GM21717 (cell line): ENCODE measurements around the gene KMT2E.
A peak's percentile ranks its signal among the peaks of the same experiment; 100 is the strongest.

Experiments used
- ATAC-seq: cut with Tn5 transposase; IDR thresholded peaks from one replicate; pipeline ENCODE4 v1.9.1; 2021; ENCODE audit warnings: mild to moderate bottlenecking, moderate library complexity; ENCODE audit not compliant: unreplicated experiment

Gene KMT2E

GRCh38 chr7:105118612-105119600 is 104.9 kb downstream of the KMT2E start:
- ATAC-seq = no peak

DNA sequence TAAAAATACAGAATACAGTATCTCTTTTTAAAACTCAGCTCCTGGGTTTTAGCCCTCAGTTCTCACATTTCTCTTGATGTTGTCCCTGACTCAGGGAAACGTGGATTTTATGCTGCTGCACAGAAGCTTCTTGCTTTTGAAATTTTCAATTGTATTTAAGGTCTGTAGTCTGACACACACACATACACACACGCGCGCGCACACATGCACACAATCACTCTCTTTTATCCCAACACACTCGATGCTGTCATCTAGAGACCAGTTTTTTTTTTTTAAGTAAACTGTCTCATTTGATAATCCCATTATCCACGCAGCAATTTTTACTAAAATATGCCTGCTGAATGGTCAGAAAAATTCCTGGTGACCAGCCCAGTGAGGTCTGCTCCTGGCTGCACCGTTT is 108.6 kb downstream of the KMT2E start:
- no peak for ATAC-seq

DNA sequence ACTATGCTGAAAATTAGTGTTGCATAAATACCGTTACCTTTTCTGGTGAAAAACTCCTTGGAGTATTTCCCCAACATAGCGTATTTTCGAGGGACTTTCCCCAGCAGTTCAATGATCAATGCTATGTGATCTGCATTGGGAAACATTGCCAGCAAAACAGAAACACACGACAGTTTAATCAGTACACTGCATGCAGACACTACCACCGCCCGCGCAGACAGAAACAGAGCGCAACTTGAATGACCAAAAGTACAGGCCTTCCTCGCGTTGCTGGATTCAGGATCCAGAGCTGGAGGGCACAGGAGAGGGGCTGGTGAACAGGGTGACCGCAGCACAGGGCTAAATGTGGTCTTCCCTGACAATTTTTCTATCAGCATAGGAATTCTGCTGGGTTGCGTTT is 111.7 kb downstream of the KMT2E start:
- ATAC-seq = no peak

GRCh38 chr7:105126436-105126975 is 112.5 kb downstream of the KMT2E start:
- ATAC-seq = no peak

DNA sequence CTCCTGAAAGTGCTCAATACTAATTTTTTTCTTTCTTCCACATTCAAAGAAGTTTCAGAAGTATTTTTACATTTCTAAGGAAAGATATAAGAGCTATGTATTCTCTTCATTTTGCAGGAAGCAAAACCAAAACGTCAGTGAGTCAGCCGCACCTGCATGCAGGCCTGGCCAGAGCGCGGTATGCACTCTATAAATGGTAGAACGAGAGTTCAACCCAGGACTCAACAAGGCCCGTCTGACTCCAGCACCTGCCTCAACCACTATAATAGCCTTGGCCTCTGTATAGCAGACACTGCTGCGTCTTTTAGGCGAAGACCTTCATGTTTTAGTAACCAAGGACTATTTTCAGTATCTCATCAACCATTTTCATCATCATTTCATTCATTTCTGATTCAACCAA is 113.2 kb downstream of the KMT2E start:
- ATAC-seq = no peak

DNA sequence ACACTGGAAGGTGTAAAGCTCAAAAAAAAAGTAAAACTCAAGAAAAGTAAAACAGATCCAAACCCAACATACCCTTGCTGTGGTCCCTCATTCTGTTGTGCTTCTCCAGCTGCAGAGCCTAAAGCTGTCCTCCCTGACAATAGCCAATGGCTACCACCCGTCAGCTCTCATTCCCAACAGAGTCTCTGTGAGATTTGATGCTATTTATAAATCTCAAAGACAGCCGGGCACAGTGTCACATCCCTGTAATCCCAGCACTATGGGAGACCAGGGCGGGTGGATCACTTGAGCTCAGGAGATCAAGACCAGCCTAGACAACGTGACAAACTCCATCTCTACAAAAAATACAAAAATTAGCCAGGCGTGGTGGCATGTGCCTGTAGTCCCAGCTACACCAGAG is 116.0 kb downstream of the KMT2E start:
- no peak for ATAC-seq

GRCh38 chr7:105130580-105130979 is 116.6 kb downstream of the KMT2E start:
- ATAC-seq = no peak

DNA sequence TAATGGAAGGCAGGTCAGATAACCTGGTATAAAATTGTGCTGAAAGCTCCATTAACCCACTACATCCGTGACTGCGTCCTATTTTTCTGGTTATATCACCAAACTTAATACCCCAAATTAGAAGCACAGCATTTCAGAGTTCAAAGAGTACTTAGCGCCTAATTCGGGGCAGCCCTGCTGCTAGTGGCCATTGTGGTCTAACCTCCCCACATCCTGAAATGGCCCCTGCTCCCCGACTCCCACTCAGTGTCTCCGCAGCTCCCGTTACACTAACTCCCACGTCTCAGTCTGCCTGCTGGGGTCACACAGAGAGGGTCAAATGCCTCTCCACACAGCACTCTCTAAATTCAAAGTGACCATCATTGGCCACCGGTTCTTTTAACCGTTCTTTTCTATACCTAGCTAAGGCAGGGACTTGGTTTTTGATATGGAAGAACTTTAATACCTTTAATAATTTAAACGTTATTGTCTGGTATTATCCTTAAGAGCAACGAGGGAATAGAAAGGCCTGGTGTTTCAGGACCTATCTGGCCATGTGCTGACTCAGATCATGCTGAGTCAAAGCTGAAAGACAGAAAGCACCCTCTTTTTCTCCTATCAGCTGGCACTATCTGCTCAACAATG is 117.1 kb downstream of the KMT2E start:
- peak; percentile 75 for ATAC-seq

- ATAC-seq = no peak
These were observed 117.9 kb downstream of the KMT2E start for GRCh38 chr7:105131890-105132289.

DNA sequence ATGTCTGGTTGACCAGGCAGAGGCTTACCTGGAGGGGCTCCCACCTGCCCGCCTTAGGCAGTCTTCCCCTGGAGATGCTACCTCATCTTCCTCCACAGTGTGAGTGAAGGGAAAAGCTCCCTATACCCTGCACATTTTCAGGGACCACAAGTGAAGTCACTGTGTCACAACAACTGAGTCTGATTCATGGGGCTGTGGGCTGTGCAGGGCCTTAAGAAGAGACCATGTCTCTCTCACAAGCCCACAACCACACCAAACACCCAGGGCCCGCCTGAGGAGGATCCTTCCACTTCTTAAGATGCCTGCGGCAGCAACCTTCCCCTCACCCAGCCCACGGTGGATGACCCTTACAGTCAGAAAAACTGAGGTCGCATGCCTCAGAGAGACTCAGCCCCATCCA is 118.3 kb downstream of the KMT2E start:
- ATAC-seq = no peak

- ATAC-seq = no peak
These were observed 118.8 kb downstream of the KMT2E start for GRCh38 chr7:105132835-105133234.

DNA sequence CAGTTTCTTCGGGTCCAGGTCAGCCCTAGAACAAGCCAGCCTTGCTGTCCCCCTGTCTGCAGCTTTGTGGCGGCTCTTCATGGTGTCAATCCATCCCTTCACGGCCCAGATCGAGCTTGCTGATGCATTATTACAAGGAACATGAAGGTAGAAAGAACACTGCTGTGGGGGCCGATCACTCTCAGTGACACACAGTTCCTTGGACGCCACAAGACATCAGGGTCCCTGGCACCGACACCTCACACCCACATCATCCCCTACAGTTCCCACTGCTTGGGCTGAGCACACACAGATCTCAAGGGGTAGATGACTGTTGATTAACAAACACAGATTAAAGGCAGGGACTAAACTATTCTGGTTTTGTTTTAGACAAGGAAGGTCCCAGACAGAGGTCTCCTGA is 119.4 kb downstream of the KMT2E start:
- ATAC-seq = no peak

GRCh38 chr7:105133986-105134655 is 120.1 kb downstream of the KMT2E start:
- ATAC-seq = no peak

DNA sequence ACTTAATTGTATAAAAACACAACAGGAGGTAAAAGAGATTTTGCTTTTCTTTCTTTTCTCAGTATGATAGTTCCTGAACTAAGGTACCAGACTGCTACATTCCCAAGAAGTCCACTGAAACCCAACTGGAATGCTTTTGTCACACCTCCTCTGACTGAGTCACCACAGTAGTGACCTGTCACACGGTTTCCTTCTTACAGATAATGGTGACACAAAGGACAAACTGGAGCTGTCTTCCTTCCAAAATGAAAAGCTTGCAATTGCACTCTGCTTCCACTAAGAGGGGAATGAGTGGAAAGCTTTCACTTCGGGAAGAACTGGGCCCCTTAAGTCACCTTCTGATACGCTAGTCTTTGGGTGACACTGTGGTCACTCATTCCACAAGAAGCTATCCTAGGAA is 122.2 kb downstream of the KMT2E start:
- no peak for ATAC-seq

GRCh38 chr7:105137898-105138297 is 123.9 kb downstream of the KMT2E start:
- ATAC-seq = no peak

DNA sequence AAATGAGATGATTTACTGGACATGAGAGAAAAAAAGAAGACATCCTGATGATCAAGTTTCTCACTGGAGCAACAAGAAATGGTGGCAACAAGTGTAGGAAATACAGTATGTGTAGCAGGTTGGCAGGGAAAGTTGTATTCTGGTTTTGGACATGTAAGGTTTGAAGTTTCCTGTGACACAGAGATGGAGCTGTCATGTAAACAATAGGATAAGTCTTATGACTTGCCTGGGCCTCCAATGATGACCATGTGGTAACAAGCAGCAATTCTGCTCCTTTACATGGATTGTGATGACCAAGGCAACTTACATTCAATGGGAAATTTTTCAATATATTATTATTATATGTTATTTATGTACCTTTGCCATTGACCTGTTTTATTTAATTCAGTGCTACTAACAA is 125.4 kb downstream of the KMT2E start:
- ATAC-seq = no peak

DNA sequence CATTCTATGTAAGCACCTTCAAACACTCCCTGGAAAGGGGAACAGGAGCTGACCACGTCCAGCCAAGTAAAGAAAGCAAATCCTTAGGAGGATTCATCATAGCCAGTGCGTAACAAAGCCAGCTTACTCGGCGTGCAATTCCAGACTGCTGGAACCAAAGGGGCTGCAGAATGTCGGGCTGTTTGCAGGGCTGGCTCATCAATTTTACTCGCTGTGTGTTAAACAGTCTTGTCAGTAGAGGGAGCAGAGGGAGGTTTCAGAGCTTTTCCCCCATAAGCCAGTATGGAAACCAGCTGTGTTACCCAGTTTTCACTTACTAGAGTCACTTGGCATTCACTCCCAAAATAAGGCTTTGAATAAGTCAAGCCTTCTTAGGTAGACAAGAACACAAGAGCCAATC is 127.1 kb downstream of the KMT2E start:
- no peak for ATAC-seq

GRCh38 chr7:105149827-105150226 is 135.8 kb downstream of the KMT2E start:
- ATAC-seq = no peak

- ATAC-seq = no peak
These were observed 137.1 kb downstream of the KMT2E start for GRCh38 chr7:105151152-105151551.

GRCh38 chr7:105153531-105153930 is 139.5 kb downstream of the KMT2E start:
- no peak for ATAC-seq

- ATAC-seq = no peak
These were observed 140.1 kb downstream of the KMT2E start for GRCh38 chr7:105154084-105154483.
